K562 (cell line): ENCODE measurements around the gene SF3B4. TPM values are rescaled to one million over a fixed set of nuclear protein-coding genes. Genes with fewer than 3 reads are reported as not detected.

Experiments used
- CHCHD3 ChIP-seq: fragments of 250-450 bp; sonication (Bioruptor Pico); IDR thresholded peaks from 2 replicates; pipeline ENCODE4 v2.1.2; 2022; ENCODE audit warnings: mild to moderate bottlenecking
- CREM ChIP-seq: IDR thresholded peaks from 2 replicates; pipeline ENCODE4 v1.6.1; 2014; ENCODE audit warnings: antibody characterized with exemption, low read depth
- HMG20B ChIP-seq: fragments of 250-450 bp; sonication (Bioruptor Pico); IDR thresholded peaks from 2 replicates; pipeline ENCODE4 v1.5.0; 2021; ENCODE audit warnings: mild to moderate bottlenecking
- NCOA4 ChIP-seq: fragments of 450-650 bp; IDR thresholded peaks from 2 replicates; pipeline ENCODE4 v1.6.1; 2018; ENCODE audit warnings: mild to moderate bottlenecking; ENCODE audit not compliant: partially characterized antibody
- PHB2 ChIP-seq: fragments of 450-650 bp; IDR thresholded peaks from 2 replicates; pipeline ENCODE4 v1.6.1; 2017; ENCODE audit warnings: low read depth
- SMARCA5 ChIP-seq: fragments of 450-650 bp; IDR thresholded peaks from 2 replicates; pipeline ENCODE4 v1.6.1; 2016
- THRAP3 ChIP-seq: fragments of 450-650 bp; IDR thresholded peaks from 2 replicates; pipeline ENCODE4 v1.6.1; 2016; ENCODE audit warnings: mild to moderate bottlenecking, inconsistent platforms, borderline replicate concordance
- ZKSCAN8 ChIP-seq: fragments of 200-800 bp; sonication (Bioruptor generic); IDR thresholded peaks from 2 replicates; pipeline ENCODE4 v1.6.1; 2016; ENCODE audit warnings: missing genetic modification characterization, missing compliant biosample characterization
- polyA plus RNA-seq, 8 experiments: library from polyadenylated mRNA; depleted of rRNA in 4 of 8; stranded (reverse) in 5 of 8; unstranded in 3 of 8; fragments of >200 nt; fragmentation: Nextera tagmentation in 2 of 8; fragmentation: Illumina TruSeq in 1 of 8; extraction: Ambion mirVana in 2 of 8; extraction: Trizol in 1 of 8; gene quantifications; 2 replicates each; pipeline versions ENCODE4 v1.2.1 to v1.2.3, GENCODE V29; 2011 to 2014; ENCODE audit warnings: inconsistent platforms in 1 of 8, missing spikeins in 1 of 8
- total RNA-seq, 7 experiments: library from RNA; depleted of rRNA in 6 of 7; stranded (reverse); fragments of >200 nt in 6 of 7; fragmentation: Illumina TruSeq in 2 of 7; extraction: Trizol in 2 of 7; gene quantifications; 2 replicates each; pipeline versions ENCODE4 v1.2.1 to v1.2.3, GENCODE V29; 2011 to 2021; ENCODE audit warnings: low replicate concordance in 1 of 7
- TF ChIP-seq, protein P1 (sequence below): fragments of 200-800 bp; sonication (Bioruptor generic); IDR thresholded peaks from 2 replicates; pipeline ENCODE4 v1.6.1; 2016; ENCODE audit warnings: missing genetic modification characterization, missing compliant biosample characterization
- TF ChIP-seq, protein P2 (sequence below), 2 experiments: fragments of 450-650 bp; IDR thresholded peaks; 2 replicates each; pipeline ENCODE4 v1.6.1; 2016; ENCODE audit warnings: mild to moderate bottlenecking in 2 of 2, borderline replicate concordance in 1 of 2, low read depth in 1 of 2, moderate library complexity in 1 of 2
- TF ChIP-seq, protein P3 (sequence below): fragments of 450-650 bp; formaldehyde crosslinking; IDR thresholded peaks from 2 replicates; pipeline ENCODE4 v1.4.0; 2022; ENCODE audit warnings: missing genetic modification characterization
- TF ChIP-seq, protein P4 (sequence below): fragments of 250-450 bp; sonication (Bioruptor Pico); IDR thresholded peaks from 2 replicates; pipeline ENCODE4 v1.8.0; 2021; ENCODE audit warnings: borderline replicate concordance, mild to moderate bottlenecking, moderate library complexity; ENCODE audit not compliant: poor library complexity, severe bottlenecking

Gene SF3B4
- total and polyA plus RNA-seq, 9 of the 15 experiments (the other 6 are each of a cell fraction or from before 2014, with no cell fraction given): 3.0 to 88.0 (median 26.1) TPM

DNA sequence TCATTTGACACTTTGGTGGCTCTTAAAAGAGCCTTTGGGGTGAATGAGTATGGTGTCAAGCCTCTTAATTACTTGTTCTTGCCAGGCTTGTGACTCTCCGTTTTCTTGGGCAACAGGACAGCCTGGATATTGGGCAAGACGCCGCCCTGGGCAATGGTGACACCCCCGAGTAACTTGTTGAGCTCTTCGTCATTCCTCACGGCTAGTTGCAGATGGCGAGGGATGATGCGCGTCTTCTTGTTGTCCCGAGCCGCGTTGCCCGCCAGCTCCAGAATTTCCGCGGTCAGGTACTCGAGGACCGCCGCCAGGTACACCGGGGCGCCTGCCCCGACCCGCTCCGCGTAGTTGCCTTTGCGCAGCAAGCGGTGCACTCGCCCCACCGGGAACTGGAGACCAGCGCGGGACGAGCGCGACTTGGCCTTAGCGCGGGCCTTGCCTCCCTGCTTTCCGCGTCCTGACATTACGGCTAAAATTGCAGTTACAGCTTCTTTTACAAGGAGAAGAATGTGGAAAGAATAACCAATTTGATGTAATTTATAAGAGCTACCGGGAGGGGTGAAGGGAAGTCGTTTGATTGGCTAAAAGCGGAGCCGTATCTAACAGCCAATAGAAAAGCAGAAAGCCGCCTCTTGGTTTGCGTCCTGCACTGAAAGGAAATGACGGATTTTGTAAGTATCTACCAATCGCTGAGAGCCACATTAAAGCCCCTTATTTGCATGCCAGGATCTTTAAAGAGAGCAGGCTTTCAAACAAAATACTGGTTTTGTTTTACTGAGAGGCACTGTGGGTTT, 40.0 kb downstream of the SF3B4 start (continued):
- TF ChIP-seq CHCHD3 (CRISPR knock-in tag) (peak; percentile 9; the same call in 1 of the 2 replicates), THRAP3 (peak; percentile 19), ZKSCAN8 (no peak), NCOA4 (no peak), PHB2 (no peak), HMG20B (CRISPR knock-in tag) (no peak), SMARCA5 (no peak), CREM (peak; percentile 40)
- TF ChIP-seq, protein P1, sequence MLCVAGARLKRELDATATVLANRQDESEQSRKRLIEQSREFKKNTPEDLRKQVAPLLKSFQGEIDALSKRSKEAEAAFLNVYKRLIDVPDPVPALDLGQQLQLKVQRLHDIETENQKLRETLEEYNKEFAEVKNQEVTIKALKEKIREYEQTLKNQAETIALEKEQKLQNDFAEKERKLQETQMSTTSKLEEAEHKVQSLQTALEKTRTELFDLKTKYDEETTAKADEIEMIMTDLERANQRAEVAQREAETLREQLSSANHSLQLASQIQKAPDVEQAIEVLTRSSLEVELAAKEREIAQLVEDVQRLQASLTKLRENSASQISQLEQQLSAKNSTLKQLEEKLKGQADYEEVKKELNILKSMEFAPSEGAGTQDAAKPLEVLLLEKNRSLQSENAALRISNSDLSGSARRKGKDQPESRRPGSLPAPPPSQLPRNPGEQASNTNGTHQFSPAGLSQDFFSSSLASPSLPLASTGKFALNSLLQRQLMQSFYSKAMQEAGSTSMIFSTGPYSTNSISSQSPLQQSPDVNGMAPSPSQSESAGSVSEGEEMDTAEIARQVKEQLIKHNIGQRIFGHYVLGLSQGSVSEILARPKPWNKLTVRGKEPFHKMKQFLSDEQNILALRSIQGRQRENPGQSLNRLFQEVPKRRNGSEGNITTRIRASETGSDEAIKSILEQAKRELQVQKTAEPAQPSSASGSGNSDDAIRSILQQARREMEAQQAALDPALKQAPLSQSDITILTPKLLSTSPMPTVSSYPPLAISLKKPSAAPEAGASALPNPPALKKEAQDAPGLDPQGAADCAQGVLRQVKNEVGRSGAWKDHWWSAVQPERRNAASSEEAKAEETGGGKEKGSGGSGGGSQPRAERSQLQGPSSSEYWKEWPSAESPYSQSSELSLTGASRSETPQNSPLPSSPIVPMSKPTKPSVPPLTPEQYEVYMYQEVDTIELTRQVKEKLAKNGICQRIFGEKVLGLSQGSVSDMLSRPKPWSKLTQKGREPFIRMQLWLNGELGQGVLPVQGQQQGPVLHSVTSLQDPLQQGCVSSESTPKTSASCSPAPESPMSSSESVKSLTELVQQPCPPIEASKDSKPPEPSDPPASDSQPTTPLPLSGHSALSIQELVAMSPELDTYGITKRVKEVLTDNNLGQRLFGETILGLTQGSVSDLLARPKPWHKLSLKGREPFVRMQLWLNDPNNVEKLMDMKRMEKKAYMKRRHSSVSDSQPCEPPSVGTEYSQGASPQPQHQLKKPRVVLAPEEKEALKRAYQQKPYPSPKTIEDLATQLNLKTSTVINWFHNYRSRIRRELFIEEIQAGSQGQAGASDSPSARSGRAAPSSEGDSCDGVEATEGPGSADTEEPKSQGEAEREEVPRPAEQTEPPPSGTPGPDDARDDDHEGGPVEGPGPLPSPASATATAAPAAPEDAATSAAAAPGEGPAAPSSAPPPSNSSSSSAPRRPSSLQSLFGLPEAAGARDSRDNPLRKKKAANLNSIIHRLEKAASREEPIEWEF (CRISPR knock-in tag): no peak
- TF ChIP-seq, protein P2, sequence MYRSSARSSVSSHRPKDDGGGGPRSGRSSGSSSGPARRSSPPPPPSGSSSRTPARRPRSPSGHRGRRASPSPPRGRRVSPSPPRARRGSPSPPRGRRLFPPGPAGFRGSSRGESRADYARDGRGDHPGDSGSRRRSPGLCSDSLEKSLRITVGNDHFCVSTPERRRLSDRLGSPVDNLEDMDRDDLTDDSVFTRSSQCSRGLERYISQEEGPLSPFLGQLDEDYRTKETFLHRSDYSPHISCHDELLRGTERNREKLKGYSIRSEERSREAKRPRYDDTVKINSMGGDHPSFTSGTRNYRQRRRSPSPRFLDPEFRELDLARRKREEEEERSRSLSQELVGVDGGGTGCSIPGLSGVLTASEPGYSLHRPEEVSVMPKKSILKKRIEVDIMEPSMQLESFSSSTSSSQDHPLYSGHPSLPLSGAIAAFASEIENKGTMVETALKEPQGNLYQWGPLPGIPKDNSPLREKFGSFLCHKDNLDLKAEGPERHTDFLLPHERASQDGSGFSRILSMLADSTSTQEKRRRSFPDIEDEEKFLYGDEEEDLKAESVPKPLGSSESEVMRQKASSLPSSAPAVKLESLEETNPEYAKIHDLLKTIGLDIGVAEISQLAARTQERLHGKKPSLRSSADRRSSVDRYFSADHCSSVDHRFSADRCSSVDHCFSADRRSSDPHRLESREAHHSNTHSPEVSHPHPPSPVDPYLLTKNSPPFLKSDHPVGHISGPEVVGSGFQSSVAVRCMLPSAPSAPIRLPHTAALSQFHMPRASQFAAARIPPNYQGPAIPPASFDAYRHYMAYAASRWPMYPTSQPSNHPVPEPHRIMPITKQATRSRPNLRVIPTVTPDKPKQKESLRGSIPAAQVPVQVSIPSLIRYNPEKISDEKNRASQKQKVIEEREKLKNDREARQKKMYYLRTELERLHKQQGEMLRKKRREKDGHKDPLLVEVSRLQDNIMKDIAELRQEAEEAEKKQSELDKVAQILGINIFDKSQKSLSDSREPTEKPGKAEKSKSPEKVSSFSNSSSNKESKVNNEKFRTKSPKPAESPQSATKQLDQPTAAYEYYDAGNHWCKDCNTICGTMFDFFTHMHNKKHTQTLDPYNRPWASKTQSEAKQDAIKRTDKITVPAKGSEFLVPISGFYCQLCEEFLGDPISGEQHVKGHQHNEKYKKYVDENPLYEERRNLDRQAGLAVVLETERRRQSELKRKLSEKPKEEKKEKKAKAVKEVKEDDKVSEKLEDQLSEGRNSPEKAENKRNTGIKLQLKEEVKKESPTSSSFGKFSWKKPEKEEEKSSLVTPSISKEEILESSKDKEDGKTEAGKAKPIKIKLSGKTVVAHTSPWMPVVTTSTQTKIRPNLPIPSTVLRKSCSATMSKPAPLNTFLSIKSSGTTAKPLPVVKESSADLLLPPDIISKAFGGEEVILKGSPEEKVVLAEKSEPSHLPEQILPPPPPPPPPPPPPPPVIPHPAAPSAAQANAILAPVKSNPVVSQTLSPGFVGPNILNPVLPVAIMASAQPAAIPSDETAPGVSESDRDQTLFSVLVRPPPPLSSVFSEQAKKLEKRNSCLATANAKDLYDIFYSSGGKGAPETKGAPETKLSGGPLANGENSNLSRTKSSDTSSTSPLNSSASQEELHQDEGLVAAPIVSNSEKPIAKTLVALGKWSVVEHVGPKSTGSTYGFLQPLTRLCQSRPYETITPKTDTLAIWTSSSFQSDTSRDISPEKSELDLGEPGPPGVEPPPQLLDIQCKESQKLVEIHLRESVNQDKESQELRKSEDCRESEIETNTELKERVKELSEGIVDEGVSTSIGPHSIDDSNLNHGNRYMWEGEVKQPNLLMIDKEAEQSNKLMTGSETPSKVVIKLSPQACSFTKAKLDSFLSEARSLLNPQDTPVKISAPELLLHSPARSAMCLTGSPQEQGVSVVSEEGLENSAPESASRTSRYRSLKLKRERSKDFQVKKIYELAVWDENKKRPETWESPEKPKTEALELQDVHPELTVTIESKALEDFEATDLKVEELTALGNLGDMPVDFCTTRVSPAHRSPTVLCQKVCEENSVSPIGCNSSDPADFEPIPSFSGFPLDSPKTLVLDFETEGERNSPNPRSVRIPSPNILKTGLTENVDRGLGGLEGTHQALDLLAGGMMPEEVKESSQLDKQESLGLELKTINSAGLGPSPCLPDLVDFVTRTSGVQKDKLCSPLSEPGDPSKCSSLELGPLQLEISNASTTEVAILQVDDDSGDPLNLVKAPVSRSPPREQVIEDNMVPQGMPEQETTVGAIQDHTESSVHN (IDR thresholded peaks at IDR 0.05; ENCODE audit: borderline replicate concordance in 1 of 2, low read depth in 1 of 2): no peak
- TF ChIP-seq, protein P3, sequence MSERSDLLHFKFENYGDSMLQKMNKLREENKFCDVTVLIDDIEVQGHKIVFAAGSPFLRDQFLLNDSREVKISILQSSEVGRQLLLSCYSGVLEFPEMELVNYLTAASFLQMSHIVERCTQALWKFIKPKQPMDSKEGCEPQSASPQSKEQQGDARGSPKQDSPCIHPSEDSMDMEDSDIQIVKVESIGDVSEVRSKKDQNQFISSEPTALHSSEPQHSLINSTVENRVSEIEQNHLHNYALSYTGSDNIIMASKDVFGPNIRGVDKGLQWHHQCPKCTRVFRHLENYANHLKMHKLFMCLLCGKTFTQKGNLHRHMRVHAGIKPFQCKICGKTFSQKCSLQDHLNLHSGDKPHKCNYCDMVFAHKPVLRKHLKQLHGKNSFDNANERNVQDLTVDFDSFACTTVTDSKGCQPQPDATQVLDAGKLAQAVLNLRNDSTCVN: no peak
- TF ChIP-seq, protein P4, sequence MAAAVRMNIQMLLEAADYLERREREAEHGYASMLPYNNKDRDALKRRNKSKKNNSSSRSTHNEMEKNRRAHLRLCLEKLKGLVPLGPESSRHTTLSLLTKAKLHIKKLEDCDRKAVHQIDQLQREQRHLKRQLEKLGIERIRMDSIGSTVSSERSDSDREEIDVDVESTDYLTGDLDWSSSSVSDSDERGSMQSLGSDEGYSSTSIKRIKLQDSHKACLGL (CRISPR knock-in tag): no peak
